Coronary artery (tissue), 2 donors: ENCODE measurements around the gene PRAMEF17.
"Not testable (repeated sequence)": the region's sequence is repeated elsewhere in the genome, so short reads cannot be mapped to it uniquely, and the experiment has no call there.

Source experiments
- DNase-seq: peaks from one replicate; pipeline ENCODE4 v3.0.0-alpha.2; 2017; ENCODE audit warnings: low spot score
- H3K27ac ChIP-seq, 2 donors: fragments of 200-600 bp; sonication (generic); one replicate each; pipeline ENCODE4 v1.5.1; 2016 to 2019
- H3K4me3 ChIP-seq: fragments of 200-600 bp; sonication (generic); 2 replicates; pipeline ENCODE4 v1.5.1; 2016; ENCODE audit warnings: mild to moderate bottlenecking, moderate library complexity
- TF ChIP-seq, protein P1 (sequence below): fragments of 200-600 bp; sonication (generic); IDR thresholded peaks from one replicate; pipeline ENCODE4 v1.5.1; 2019; ENCODE audit warnings: antibody characterized with exemption

The PRAMEF17 gene

DNA sequence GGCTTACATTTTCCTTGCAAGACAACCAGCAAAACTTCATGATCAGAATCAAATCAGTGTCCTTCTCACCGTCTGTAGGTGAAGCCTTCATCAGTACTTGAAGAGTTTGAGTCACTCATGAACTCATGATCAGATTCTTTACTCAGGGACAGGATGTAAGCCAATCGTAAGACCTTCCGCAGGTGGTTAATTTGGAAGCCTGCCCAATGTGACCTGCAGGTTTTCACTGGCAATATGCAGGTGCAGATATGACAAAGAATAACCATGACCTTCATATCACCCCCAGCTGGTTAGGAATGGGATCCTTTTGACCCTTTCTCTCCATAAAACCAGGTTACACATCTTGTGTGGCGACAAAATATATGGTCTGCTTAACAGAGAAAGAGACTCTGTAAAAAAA, 18.4 kb downstream of the PRAMEF17 start:
- no peak for DNase-seq
- Histone ChIP-seq H3K27ac (no peak overlapping the region), H3K4me3 (no peak overlapping the region)
- TF ChIP-seq, protein P1, sequence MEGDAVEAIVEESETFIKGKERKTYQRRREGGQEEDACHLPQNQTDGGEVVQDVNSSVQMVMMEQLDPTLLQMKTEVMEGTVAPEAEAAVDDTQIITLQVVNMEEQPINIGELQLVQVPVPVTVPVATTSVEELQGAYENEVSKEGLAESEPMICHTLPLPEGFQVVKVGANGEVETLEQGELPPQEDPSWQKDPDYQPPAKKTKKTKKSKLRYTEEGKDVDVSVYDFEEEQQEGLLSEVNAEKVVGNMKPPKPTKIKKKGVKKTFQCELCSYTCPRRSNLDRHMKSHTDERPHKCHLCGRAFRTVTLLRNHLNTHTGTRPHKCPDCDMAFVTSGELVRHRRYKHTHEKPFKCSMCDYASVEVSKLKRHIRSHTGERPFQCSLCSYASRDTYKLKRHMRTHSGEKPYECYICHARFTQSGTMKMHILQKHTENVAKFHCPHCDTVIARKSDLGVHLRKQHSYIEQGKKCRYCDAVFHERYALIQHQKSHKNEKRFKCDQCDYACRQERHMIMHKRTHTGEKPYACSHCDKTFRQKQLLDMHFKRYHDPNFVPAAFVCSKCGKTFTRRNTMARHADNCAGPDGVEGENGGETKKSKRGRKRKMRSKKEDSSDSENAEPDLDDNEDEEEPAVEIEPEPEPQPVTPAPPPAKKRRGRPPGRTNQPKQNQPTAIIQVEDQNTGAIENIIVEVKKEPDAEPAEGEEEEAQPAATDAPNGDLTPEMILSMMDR: no peak

DNA sequence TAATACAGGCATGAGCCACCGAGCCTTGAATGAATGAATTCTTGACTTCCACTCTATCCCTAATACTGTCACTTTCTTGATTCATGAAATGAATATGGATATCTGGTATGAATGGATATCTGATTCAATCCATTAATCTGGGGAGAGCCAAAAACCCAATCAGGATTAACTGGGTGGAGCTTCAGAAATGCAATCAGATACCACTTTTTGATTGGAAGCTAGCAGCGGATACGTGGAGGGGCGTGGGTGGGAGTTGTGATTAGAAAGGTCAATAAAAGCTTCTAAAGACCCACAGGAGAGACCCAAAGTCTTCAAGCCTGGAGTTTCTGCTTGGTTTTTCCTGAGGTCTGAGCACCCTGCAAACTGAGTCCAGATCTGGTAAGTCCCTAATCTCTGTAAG, 20.7 kb downstream of the PRAMEF17 start, which contains the start of gene PRAMEF20:
PRAMEF20 (plus strand) TSS at position 301 of the 400 bp plus-strand sequence. CDS start 5,905 bp downstream, outside the sequence.
- not testable (repeated sequence) for DNase-seq, H3K4me3 ChIP-seq, H3K27ac ChIP-seq

DNA sequence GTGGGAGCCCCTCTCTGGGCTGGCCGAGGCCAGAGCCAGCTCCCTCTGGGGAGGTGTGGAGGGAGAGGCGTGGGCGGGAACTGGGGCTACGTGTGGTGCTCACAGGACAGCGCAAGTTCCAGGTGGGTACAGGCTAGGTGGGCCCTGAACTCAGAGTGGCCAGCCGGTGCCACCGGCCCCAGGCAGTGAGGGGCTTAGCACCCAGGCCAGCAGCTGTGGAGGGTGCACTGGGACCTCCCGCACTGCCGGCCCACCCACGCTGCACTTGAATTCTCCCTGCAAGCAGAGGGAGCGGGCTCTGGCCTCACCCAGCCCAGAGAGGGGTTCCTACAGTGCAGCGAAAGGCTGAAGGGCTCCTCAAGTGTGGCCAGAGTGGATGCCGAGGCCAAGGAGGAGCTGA, 41.1 kb downstream of the PRAMEF17 start:
- no peak overlapping the region for H3K4me3 ChIP-seq
- no peak for DNase-seq
- TF ChIP-seq, protein P1: no peak

DNA sequence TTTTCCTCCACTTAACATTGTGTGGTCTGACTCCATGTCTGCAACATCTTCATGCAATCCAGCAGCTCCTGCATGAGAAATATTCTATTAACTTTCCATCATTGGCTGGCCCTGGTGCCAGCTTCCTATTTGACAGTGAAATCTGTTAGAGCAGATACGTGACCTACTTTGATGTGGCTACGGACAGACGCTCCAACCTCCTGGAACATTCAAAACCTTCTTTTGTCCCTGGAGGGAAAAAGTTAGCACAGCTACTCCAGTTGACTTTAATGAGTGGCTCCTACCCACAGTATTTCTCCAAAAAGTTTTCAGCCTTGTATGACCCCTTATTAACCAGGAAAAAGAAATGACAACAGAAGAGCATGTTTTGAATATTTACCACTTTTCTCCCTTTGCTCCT, 42.8 kb downstream of the PRAMEF17 start:
- DNase-seq: no peak
- no peak overlapping the region for H3K4me3 ChIP-seq
- TF ChIP-seq, protein P1: no peak
- H3K27ac ChIP-seq: no peak overlapping the region

More for the DNA sequence above, 41.1 kb downstream of the PRAMEF17 start:
- H3K27ac ChIP-seq: no peak overlapping the region

DNA sequence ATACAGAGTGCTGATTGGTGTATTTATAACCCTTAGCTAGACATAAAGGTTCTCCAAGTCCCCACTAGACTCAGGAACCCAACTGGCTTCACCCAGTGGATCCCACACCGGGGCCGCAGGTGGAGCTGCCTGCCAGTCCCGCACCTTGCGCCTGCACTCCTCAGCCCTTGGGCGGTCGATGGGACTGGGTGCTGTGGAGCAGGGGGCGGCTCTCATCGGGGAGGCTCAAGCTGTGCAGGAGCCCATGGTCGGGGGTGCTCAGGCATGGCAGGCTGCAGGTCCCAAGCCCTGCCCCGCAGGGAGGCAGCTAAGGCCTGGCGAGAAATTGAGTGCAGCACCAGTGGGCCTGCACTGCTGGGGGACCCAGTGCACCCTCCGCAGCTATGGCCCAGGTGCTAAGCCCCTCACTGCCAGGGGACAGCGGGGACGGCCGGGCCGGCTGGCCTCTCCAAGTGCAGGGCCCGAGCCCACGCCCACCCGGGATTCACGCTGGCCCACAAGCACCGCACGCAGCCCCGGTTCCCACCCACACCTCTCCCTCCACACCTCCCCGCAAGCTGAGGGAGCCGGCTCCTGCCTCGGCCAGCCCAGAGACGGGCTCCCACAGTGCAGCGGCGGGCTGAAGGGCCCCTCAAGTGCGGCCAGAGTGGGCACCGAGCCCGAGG, 44.4 kb downstream of the PRAMEF17 start:
- not testable (repeated sequence) for H3K27ac ChIP-seq, H3K4me3 ChIP-seq, DNase-seq

DNA sequence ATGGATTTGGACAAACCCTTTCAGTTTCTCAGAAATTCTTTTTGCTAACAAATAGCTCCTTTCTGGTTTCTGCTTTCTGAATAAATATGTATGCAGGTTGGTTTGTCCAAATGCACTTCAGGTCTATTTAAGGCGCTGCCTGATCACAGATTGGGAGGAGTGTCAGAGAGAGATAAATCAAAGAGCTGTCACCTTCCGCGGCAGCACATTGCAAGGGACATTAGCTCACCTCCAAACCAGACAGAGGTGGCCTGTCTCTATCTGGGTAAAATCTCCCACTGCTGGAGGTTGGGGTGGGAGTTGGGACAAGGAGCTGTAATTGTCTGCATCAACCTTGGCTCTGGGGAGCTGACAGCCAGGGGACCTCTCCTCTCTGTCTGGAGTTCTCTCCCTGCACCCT, 46.0 kb downstream of the PRAMEF17 start:
- TF ChIP-seq, protein P1: no peak
- no peak overlapping the region for H3K4me3 ChIP-seq
- no peak overlapping the region for H3K27ac ChIP-seq
- DNase-seq: no peak

DNA sequence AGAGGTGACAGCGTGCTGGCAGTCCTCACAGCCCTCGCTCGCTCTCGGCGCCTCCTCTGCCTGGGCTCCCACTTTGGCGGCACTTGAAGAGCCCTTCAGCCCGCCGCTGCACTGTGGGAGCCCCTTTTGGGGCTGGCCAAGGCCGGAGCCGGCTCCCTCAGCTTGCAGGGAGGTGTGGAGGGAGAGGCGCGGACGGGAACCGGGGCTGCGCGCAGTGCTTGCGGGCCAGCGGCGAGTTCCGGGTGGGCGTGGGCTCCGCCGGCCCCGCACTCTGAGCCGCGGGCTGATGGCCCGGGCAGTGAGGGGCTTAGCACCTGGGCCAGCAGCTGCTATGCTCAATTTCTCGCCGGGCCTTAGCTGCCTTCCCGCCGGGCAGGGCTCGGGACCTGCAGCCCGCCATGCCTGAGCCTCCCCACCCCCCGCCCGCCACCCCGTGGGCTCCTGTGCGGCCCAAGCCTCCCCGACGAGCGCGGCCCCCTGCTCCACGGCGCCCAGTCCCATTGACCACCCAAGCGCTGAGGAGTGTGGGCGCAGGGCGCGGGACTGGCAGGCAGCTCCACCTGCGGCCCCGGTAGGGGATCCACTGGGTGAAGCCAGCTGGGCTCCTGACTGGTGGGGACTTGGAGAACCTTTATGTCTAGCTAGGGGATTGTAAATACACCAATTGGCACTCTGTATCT, 49.8 kb downstream of the PRAMEF17 start:
- not testable (repeated sequence) for H3K27ac ChIP-seq, DNase-seq, H3K4me3 ChIP-seq
